ENCODE data around the gene ANXA8.
"Not testable (repeated sequence)": the region's sequence is repeated elsewhere in the genome, so short reads cannot be mapped to it uniquely, and the experiment has no call there.

DNA sequence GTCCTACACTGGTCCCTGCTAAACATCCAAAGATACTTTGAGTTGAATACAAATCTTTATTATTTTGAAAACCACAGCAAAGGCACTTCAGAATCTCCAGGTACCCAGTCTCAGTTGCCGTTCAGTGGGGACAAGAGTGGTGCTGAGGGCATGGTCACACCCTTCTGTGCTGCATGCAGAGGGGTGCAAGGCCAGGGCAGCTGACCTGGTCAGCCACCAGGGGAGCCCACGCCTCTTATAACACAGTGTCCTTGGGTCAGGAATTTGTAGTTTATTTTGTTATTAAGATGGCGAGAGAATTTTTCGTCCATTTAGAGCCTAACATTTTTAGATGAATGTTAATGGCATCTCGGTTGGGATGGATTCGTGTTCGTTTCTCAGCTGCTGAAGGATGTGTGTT is 16.0 kb downstream of the ANXA8 start:
- TF ChIP-seq, protein P1, sequence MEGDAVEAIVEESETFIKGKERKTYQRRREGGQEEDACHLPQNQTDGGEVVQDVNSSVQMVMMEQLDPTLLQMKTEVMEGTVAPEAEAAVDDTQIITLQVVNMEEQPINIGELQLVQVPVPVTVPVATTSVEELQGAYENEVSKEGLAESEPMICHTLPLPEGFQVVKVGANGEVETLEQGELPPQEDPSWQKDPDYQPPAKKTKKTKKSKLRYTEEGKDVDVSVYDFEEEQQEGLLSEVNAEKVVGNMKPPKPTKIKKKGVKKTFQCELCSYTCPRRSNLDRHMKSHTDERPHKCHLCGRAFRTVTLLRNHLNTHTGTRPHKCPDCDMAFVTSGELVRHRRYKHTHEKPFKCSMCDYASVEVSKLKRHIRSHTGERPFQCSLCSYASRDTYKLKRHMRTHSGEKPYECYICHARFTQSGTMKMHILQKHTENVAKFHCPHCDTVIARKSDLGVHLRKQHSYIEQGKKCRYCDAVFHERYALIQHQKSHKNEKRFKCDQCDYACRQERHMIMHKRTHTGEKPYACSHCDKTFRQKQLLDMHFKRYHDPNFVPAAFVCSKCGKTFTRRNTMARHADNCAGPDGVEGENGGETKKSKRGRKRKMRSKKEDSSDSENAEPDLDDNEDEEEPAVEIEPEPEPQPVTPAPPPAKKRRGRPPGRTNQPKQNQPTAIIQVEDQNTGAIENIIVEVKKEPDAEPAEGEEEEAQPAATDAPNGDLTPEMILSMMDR (conservative IDR thresholded peaks at IDR 0.05; ENCODE audit: low read depth, low read length), result not testable (repeated sequence)
- TF ChIP-seq EZH2 (IDR thresholded peaks at IDR 0.05; ENCODE audit: borderline replicate concordance, low read depth, low read length, poor library complexity, severe bottlenecking), result not testable (repeated sequence)
